HG03066 (cell line): ENCODE data around the gene PDE7B.

Experiments
- ATAC-seq: cut with Tn5 transposase; IDR thresholded peaks from one replicate; pipeline ENCODE4 v1.9.1; 2021; ENCODE audit warnings: low read depth; ENCODE audit not compliant: unreplicated experiment

The PDE7B gene

GRCh38 chr6:136016228-136017225 is 165.0 kb downstream of the PDE7B start:
- no peak for ATAC-seq

- ATAC-seq, result no peak
Observed at GRCh38 chr6:136020691-136021090, 169.2 kb downstream of the PDE7B start.

- ATAC-seq, result no peak
Observed at GRCh38 chr6:136022224-136022874, 170.8 kb downstream of the PDE7B start.

- ATAC-seq, result no peak
Observed at GRCh38 chr6:136024711-136025110, 173.2 kb downstream of the PDE7B start.

GRCh38 chr6:136025736-136026135 is 174.2 kb downstream of the PDE7B start:
- no peak for ATAC-seq

- ATAC-seq, result no peak
Observed at GRCh38 chr6:136030131-136030530, 178.6 kb downstream of the PDE7B start.

GRCh38 chr6:136031982-136032381 is 180.5 kb downstream of the PDE7B start:
- no peak for ATAC-seq

- no peak for ATAC-seq
Observed at GRCh38 chr6:136033416-136033815, 181.9 kb downstream of the PDE7B start.

GRCh38 chr6:136034422-136034821 is 182.9 kb downstream of the PDE7B start:
- ATAC-seq, result no peak

GRCh38 chr6:136035378-136036070 is 184.0 kb downstream of the PDE7B start:
- no peak for ATAC-seq

GRCh38 chr6:136036071-136036380 is 184.5 kb downstream of the PDE7B start:
- ATAC-seq, result no peak

GRCh38 chr6:136036601-136037000 is 185.1 kb downstream of the PDE7B start:
- no peak for ATAC-seq

GRCh38 chr6:136037242-136037875 is 185.9 kb downstream of the PDE7B start:
- no peak for ATAC-seq

GRCh38 chr6:136037876-136038460 is 186.5 kb downstream of the PDE7B start:
- ATAC-seq, result no peak

GRCh38 chr6:136038531-136038930 is 187.0 kb downstream of the PDE7B start:
- no peak for ATAC-seq

- no peak for ATAC-seq
Observed at GRCh38 chr6:136039185-136039584, 187.7 kb downstream of the PDE7B start.

- no peak for ATAC-seq
Observed at GRCh38 chr6:136050475-136050874, 199.0 kb downstream of the PDE7B start.

- no peak for ATAC-seq
Observed at GRCh38 chr6:136051140-136051775, 199.8 kb downstream of the PDE7B start.

GRCh38 chr6:136052031-136052430 is 200.5 kb downstream of the PDE7B start:
- no peak for ATAC-seq

GRCh38 chr6:136058852-136059251 is 207.4 kb downstream of the PDE7B start:
- no peak for ATAC-seq
